CD4-positive, alpha-beta T cell treated with Interleukin-15 for 1 hour (primary cell): ENCODE data around the gene LHPP.
A peak's percentile ranks its signal among the peaks of the same experiment; 100 is the strongest.

Experiments
- DNase-seq: peaks from one replicate; pipeline ENCODE4 v3.0.0-alpha.2; 2020

Gene LHPP

GRCh38 chr10:124648738-124649137 is 187.1 kb downstream of the LHPP start:
- DNase-seq, result peak; percentile 63

GRCh38 chr10:124649214-124649613 is 187.6 kb downstream of the LHPP start:
- no peak for DNase-seq

GRCh38 chr10:124650263-124650662 is 188.6 kb downstream of the LHPP start:
- DNase-seq, result peak; percentile 62

GRCh38 chr10:124650820-124651401 is 189.3 kb downstream of the LHPP start:
- peak; percentile 74 for DNase-seq

GRCh38 chr10:124651402-124651891 is 189.8 kb downstream of the LHPP start:
- no peak for DNase-seq

- no peak for DNase-seq
Observed at GRCh38 chr10:124652200-124652599, 190.6 kb downstream of the LHPP start.

- DNase-seq, result no peak
Observed at GRCh38 chr10:124652701-124653100, 191.1 kb downstream of the LHPP start.

GRCh38 chr10:124653311-124653710 is 191.7 kb downstream of the LHPP start:
- no peak for DNase-seq

GRCh38 chr10:124653811-124654651 is 192.4 kb downstream of the LHPP start:
- DNase-seq, result no peak

- DNase-seq, result no peak
Observed at GRCh38 chr10:124654686-124655085, 193.1 kb downstream of the LHPP start.

GRCh38 chr10:124655191-124656112 is 193.8 kb downstream of the LHPP start:
- no peak for DNase-seq

- DNase-seq, result no peak
Observed at GRCh38 chr10:124656113-124656490, 194.5 kb downstream of the LHPP start.

- DNase-seq, result no peak
Observed at GRCh38 chr10:124656541-124656940, 194.9 kb downstream of the LHPP start.

- peak; percentile 65 for DNase-seq
Observed at GRCh38 chr10:124657806-124658205, 196.2 kb downstream of the LHPP start.

- no peak for DNase-seq
Observed at GRCh38 chr10:124658591-124659242, 197.1 kb downstream of the LHPP start.

GRCh38 chr10:124659380-124659779 is 197.8 kb downstream of the LHPP start:
- DNase-seq, result no peak

- no peak for DNase-seq
Observed at GRCh38 chr10:124660404-124661125, 198.9 kb downstream of the LHPP start.

GRCh38 chr10:124661660-124662180 is 200.1 kb downstream of the LHPP start:
- no peak for DNase-seq

- DNase-seq, result no peak
Observed at GRCh38 chr10:124663228-124663627, 201.6 kb downstream of the LHPP start.
